ENCODE data around the gene C1QTNF2. TPM values are rescaled to one million over a fixed set of nuclear protein-coding genes. Genes with fewer than 3 reads are reported as not detected.

The C1QTNF2 gene
- total and polyA plus RNA-seq, 3 experiments from 2014 or later = not detected

- ChIA-PET POLR2A (no interaction called here), CTCF (no interaction called here)
- H3K4me1 Mint-ChIP-seq = no peaks in the 10 kb centered on the region
Measured at GRCh38 chr5:160359242-160359641, 11.2 kb downstream of the C1QTNF2 start.

GRCh38 chr5:160357861-160358411 is 12.5 kb downstream of the C1QTNF2 start:
- ChIA-PET POLR2A (no interaction called here), CTCF (interaction anchor here (0.8 kb wide), 1 partner anchor 12 kb away, joined by 3 read pairs; no protein-coding TSS in a partner anchor)
- no peaks in the 10 kb centered on the region for H3K36me3 ChIP-seq (ENCODE audit: insufficient read depth, low read length)
- no peak overlapping the region for H3K4me3 ChIP-seq (ENCODE audit: low read length)
- no peak overlapping the region for H3K27ac ChIP-seq (ENCODE audit: low read depth, low read length)
- H3K27ac Mint-ChIP-seq = no peak overlapping the region
- no peaks in the 10 kb centered on the region for H3K4me1 ChIP-seq (ENCODE audit: insufficient read depth, low read length)
- DNase-seq = no peak
- no peaks in the 10 kb centered on the region for H3K36me3 Mint-ChIP-seq
- H3K4me3 Mint-ChIP-seq = no peak overlapping the region
- peaks cover 8 to 27% of the 10 kb centered on the region in 2 donors for H3K27me3 Mint-ChIP-seq
- H3K27me3 ChIP-seq (ENCODE audit: insufficient read depth, low read length, poor library complexity, severe bottlenecking) = no peaks in the 10 kb centered on the region
- no peaks in the 10 kb centered on the region for H3K9me3 ChIP-seq (ENCODE audit: low read length)
- H3K9me3 Mint-ChIP-seq = no peaks in the 10 kb centered on the region
- H3K4me1 Mint-ChIP-seq = no peaks in the 10 kb centered on the region

More at GRCh38 chr5:160359242-160359641, 11.2 kb downstream of the C1QTNF2 start:
- H3K27ac ChIP-seq (ENCODE audit: low read depth, low read length) = no peak overlapping the region
- Mint-ChIP-seq H3K9me3 (no peaks in the 10 kb centered on the region), H3K27ac (no peak overlapping the region), H3K4me3 (no peak overlapping the region), H3K36me3 (no peaks in the 10 kb centered on the region), H3K27me3 (peaks cover 6 to 36% of the 10 kb centered on the region in 2 donors)
- no peaks in the 10 kb centered on the region for H3K9me3 ChIP-seq (ENCODE audit: low read length)
- H3K4me1 ChIP-seq (ENCODE audit: insufficient read depth, low read length) = no peaks in the 10 kb centered on the region
- H3K36me3 ChIP-seq (ENCODE audit: insufficient read depth, low read length) = no peaks in the 10 kb centered on the region
- H3K27me3 ChIP-seq (ENCODE audit: insufficient read depth, low read length, poor library complexity, severe bottlenecking) = no peaks in the 10 kb centered on the region
- H3K4me3 ChIP-seq (ENCODE audit: low read length) = no peak overlapping the region
- no peak for DNase-seq

GRCh38 chr5:160357394-160357793 is 13.0 kb downstream of the C1QTNF2 start:
- ChIA-PET POLR2A (no interaction called here), CTCF (interaction anchor here (0.8 kb wide), 1 partner anchor 12 kb away, joined by 3 read pairs; no protein-coding TSS in a partner anchor)
- no peaks in the 10 kb centered on the region for H3K36me3 Mint-ChIP-seq
- Histone ChIP-seq H3K27ac (ENCODE audit: low read depth, low read length) (no peak overlapping the region), H3K4me3 (ENCODE audit: low read length) (no peak overlapping the region), H3K36me3 (ENCODE audit: insufficient read depth, low read length) (no peaks in the 10 kb centered on the region), H3K4me1 (ENCODE audit: insufficient read depth, low read length) (no peaks in the 10 kb centered on the region), H3K27me3 (ENCODE audit: insufficient read depth, low read length, poor library complexity, severe bottlenecking) (no peaks in the 10 kb centered on the region), H3K9me3 (ENCODE audit: low read length) (no peaks in the 10 kb centered on the region)
- H3K4me3 Mint-ChIP-seq = no peak overlapping the region
- no peak for DNase-seq
- no peaks in the 10 kb centered on the region for H3K9me3 Mint-ChIP-seq
- peaks cover 8 to 26% of the 10 kb centered on the region in 2 donors for H3K27me3 Mint-ChIP-seq
- H3K27ac Mint-ChIP-seq = no peak overlapping the region
- H3K4me1 Mint-ChIP-seq = no peaks in the 10 kb centered on the region

GRCh38 chr5:160356550-160357347 is 13.7 kb downstream of the C1QTNF2 start:
- Mint-ChIP-seq H3K9me3 (no peaks in the 10 kb centered on the region), H3K27me3 (peaks cover 5 to 20% of the 10 kb centered on the region in 2 donors), H3K4me3 (no peak overlapping the region), H3K36me3 (no peaks in the 10 kb centered on the region), H3K4me1 (no peaks in the 10 kb centered on the region), H3K27ac (no peak overlapping the region)
- Histone ChIP-seq H3K27ac (ENCODE audit: low read depth, low read length) (no peak overlapping the region), H3K36me3 (ENCODE audit: insufficient read depth, low read length) (no peaks in the 10 kb centered on the region), H3K9me3 (ENCODE audit: low read length) (no peaks in the 10 kb centered on the region), H3K27me3 (ENCODE audit: insufficient read depth, low read length, poor library complexity, severe bottlenecking) (no peaks in the 10 kb centered on the region), H3K4me1 (ENCODE audit: insufficient read depth, low read length) (no peaks in the 10 kb centered on the region), H3K4me3 (ENCODE audit: low read length) (no peak overlapping the region)
- ChIA-PET CTCF (no interaction called here), POLR2A (no interaction called here)
- no peak for DNase-seq

GRCh38 chr5:160354666-160355065 is 15.8 kb downstream of the C1QTNF2 start:
- Mint-ChIP-seq H3K9me3 (no peaks in the 10 kb centered on the region), H3K4me1 (no peaks in the 10 kb centered on the region), H3K27me3 (peaks cover 3 to 7% of the 10 kb centered on the region in 2 donors), H3K36me3 (no peaks in the 10 kb centered on the region), H3K4me3 (no peak overlapping the region), H3K27ac (no peak overlapping the region)
- no peak overlapping the region for H3K27ac ChIP-seq (ENCODE audit: low read depth, low read length)
- no peaks in the 10 kb centered on the region for H3K4me1 ChIP-seq (ENCODE audit: insufficient read depth, low read length)
- H3K4me3 ChIP-seq (ENCODE audit: low read length) = no peak overlapping the region
- no peaks in the 10 kb centered on the region for H3K36me3 ChIP-seq (ENCODE audit: insufficient read depth, low read length)
- CTCF ChIA-PET = interaction anchor here (1.4 kb wide), 1 partner anchor 10 kb away, joined by 7 read pairs; no protein-coding TSS in a partner anchor
- no peaks in the 10 kb centered on the region for H3K27me3 ChIP-seq (ENCODE audit: insufficient read depth, low read length, poor library complexity, severe bottlenecking)
- POLR2A ChIA-PET = no interaction called here
- DNase-seq = no peak
- no peaks in the 10 kb centered on the region for H3K9me3 ChIP-seq (ENCODE audit: low read length)

- no peak overlapping the region for H3K4me3 ChIP-seq (ENCODE audit: low read length)
- H3K36me3 ChIP-seq (ENCODE audit: insufficient read depth, low read length) = no peaks in the 10 kb centered on the region
- peak overlapping the region in 1 of 8 donors; percentile 35 for H3K27ac Mint-ChIP-seq
- H3K27ac ChIP-seq (ENCODE audit: low read depth, low read length) = no peak overlapping the region
- ChIA-PET CTCF (interaction anchor here (0.6 to 1.2 kb wide), 2 partner anchors 8 to 11 kb away, joined by 3 read pairs; no protein-coding TSS in a partner anchor), POLR2A (no interaction called here)
- H3K27me3 Mint-ChIP-seq = peaks cover 3% of the 10 kb centered on the region in 2 donors
- H3K4me1 Mint-ChIP-seq = no peaks in the 10 kb centered on the region
- DNase-seq = no peak
- no peak overlapping the region for H3K4me3 Mint-ChIP-seq
- no peaks in the 10 kb centered on the region for H3K9me3 ChIP-seq (ENCODE audit: low read length)
- H3K4me1 ChIP-seq (ENCODE audit: insufficient read depth, low read length) = no peaks in the 10 kb centered on the region
- no peaks in the 10 kb centered on the region for H3K9me3 Mint-ChIP-seq
- no peaks in the 10 kb centered on the region for H3K36me3 Mint-ChIP-seq
- H3K27me3 ChIP-seq (ENCODE audit: insufficient read depth, low read length, poor library complexity, severe bottlenecking) = no peaks in the 10 kb centered on the region
Measured at GRCh38 chr5:160353379-160353778, 17.0 kb downstream of the C1QTNF2 start.

- CTCF ChIA-PET = no interaction called here
- Histone ChIP-seq H3K9me3 (ENCODE audit: low read length) (no peaks in the 10 kb centered on the region), H3K36me3 (ENCODE audit: insufficient read depth, low read length) (no peaks in the 10 kb centered on the region), H3K27ac (ENCODE audit: low read depth, low read length) (no peak overlapping the region), H3K4me1 (ENCODE audit: insufficient read depth, low read length) (no peaks in the 10 kb centered on the region), H3K4me3 (ENCODE audit: low read length) (no peak overlapping the region), H3K27me3 (ENCODE audit: insufficient read depth, low read length, poor library complexity, severe bottlenecking) (no peaks in the 10 kb centered on the region)
- Mint-ChIP-seq H3K4me1 (no peaks in the 10 kb centered on the region), H3K4me3 (no peak overlapping the region), H3K36me3 (no peaks in the 10 kb centered on the region), H3K9me3 (no peaks in the 10 kb centered on the region), H3K27me3 (peaks cover under 1 to 3% of the 10 kb centered on the region in 2 donors), H3K27ac (no peak overlapping the region)
- POLR2A ChIA-PET = no interaction called here
- no peak for DNase-seq
Measured at GRCh38 chr5:160352308-160352707, 18.1 kb downstream of the C1QTNF2 start.

GRCh38 chr5:160349935-160350303 is 20.5 kb downstream of the C1QTNF2 start:
- H3K4me3 ChIP-seq (ENCODE audit: low read length) = no peak overlapping the region
- H3K27ac Mint-ChIP-seq = no peak overlapping the region
- no peak for DNase-seq
- no peak overlapping the region for H3K4me3 Mint-ChIP-seq
- H3K36me3 Mint-ChIP-seq = no peaks in the 10 kb centered on the region
- peaks cover 0 to 4% (median 4%) of the 10 kb centered on the region in 3 donors for H3K4me1 Mint-ChIP-seq
- H3K36me3 ChIP-seq (ENCODE audit: insufficient read depth, low read length) = no peaks in the 10 kb centered on the region
- H3K27me3 Mint-ChIP-seq = peaks cover 0 to 8% of the 10 kb centered on the region in 2 donors
- ChIA-PET CTCF (interaction anchor here (8.9 kb wide), 1 partner anchor 330 kb away, joined by 71 read pairs; no protein-coding TSS in a partner anchor), POLR2A (interaction anchor here (0.7 kb wide), 1 partner anchor 77 kb away, joined by 5 read pairs; no protein-coding TSS in a partner anchor)
- H3K27me3 ChIP-seq (ENCODE audit: insufficient read depth, low read length, poor library complexity, severe bottlenecking) = no peaks in the 10 kb centered on the region
- H3K27ac ChIP-seq (ENCODE audit: low read depth, low read length) = no peak overlapping the region
- H3K4me1 ChIP-seq (ENCODE audit: insufficient read depth, low read length) = no peaks in the 10 kb centered on the region
- no peaks in the 10 kb centered on the region for H3K9me3 Mint-ChIP-seq
- H3K9me3 ChIP-seq (ENCODE audit: low read length) = no peaks in the 10 kb centered on the region
